PC-3 (cell line): Measurements from ENCODE around the gene USP17L11.
"Not testable (repeated sequence)": the region's sequence is repeated elsewhere in the genome, so short reads cannot be mapped to it uniquely, and the experiment has no call there.

Experiments used
- EZH2 ChIP-seq: fragments of 300-600 bp; sonication (generic); IDR thresholded peaks from one replicate; pipeline ENCODE4 v1.6.1; 2017; ENCODE audit warnings: antibody characterized with exemption, mild to moderate bottlenecking, low read length; ENCODE audit not compliant: unreplicated experiment
- EZH2phosphoT487 ChIP-seq: fragments of 300-600 bp; sonication (generic); IDR thresholded peaks from 2 replicates; pipeline ENCODE4 v1.6.1; 2018; ENCODE audit warnings: mild to moderate bottlenecking, antibody characterized with exemption, low read length, borderline replicate concordance
- TF ChIP-seq, protein P1 (sequence below): fragments of 300-600 bp; sonication (generic); conservative IDR thresholded peaks from 2 replicates; pipeline ENCODE4 v1.5.1; 2017; ENCODE audit warnings: antibody characterized with exemption, low read depth, mild to moderate bottlenecking, low read length

GRCh38 chr4:9247953-9248680, 32.9 kb downstream of the USP17L11 start, which contains the start of gene USP17L18:
- TF ChIP-seq, protein P1, sequence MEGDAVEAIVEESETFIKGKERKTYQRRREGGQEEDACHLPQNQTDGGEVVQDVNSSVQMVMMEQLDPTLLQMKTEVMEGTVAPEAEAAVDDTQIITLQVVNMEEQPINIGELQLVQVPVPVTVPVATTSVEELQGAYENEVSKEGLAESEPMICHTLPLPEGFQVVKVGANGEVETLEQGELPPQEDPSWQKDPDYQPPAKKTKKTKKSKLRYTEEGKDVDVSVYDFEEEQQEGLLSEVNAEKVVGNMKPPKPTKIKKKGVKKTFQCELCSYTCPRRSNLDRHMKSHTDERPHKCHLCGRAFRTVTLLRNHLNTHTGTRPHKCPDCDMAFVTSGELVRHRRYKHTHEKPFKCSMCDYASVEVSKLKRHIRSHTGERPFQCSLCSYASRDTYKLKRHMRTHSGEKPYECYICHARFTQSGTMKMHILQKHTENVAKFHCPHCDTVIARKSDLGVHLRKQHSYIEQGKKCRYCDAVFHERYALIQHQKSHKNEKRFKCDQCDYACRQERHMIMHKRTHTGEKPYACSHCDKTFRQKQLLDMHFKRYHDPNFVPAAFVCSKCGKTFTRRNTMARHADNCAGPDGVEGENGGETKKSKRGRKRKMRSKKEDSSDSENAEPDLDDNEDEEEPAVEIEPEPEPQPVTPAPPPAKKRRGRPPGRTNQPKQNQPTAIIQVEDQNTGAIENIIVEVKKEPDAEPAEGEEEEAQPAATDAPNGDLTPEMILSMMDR = not testable (repeated sequence)
- TF ChIP-seq EZH2phosphoT487, EZH2: not testable (repeated sequence)
